Esophagus squamous epithelium (tissue), 4 donors: ENCODE data around the gene PLSCR5.

Source experiments
- CTCF ChIP-seq, 6 experiments: fragments of 450-650 bp in 4 of 6; fragments of 200-600 bp in 2 of 6; sonication (generic) in 2 of 6; IDR thresholded peaks; one replicate each; pipeline ENCODE4 v1.5.1; 2016 to 2019; ENCODE audit warnings: antibody characterized with exemption in 6 of 6, mild to moderate bottlenecking in 4 of 6, moderate library complexity in 4 of 6
- POLR2A ChIP-seq, 4 donors: fragments of 450-650 bp; IDR thresholded peaks; one replicate each; pipeline ENCODE4 v1.6.1; 2017; ENCODE audit warnings: antibody characterized with exemption in 4 of 4, mild to moderate bottlenecking in 4 of 4, moderate library complexity in 3 of 4

GRCh38 chr3:146636881-146637280, 31.7 kb upstream of the PLSCR5 start:
- no peak for TF ChIP-seq CTCF (IDR thresholded peaks at IDR 0.05)
- TF ChIP-seq POLR2A (IDR thresholded peaks at IDR 0.05), result no peak
